ENCODE data around the gene PAK5. TPM values are rescaled to one million over a fixed set of nuclear protein-coding genes. Genes with fewer than 3 reads are reported as not detected.

The PAK5 gene
- total RNA-seq, 2 experiments from 2014 or later = not detected

DNA sequence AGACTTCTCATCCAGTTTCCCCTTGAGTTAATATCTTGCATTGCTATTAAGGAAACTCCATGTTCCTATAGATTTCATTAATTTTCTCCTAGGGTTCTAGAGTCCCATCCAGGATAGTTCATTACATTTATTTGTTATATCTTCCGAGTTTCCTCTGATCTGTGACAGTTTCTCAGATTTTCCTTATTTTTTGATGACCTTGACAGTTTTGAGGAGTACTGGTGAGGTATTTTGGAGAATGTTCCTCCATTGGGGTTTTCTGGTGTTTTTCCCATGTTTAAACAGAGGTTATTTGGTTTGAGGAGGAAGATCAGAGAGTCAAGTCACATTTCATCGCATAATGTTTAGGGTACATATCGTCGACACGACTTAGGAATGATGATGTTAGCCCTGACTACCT lies 256.7 kb downstream of the PAK5 start:
- Mint-ChIP-seq H3K27me3 (ENCODE audit: low read depth) (peaks cover 8% of the 10 kb centered on the region), H3K9me3 (peaks cover 2% of the 10 kb centered on the region), H3K4me3 (no peak overlapping the region), H3K27ac (no peak overlapping the region), H3K36me3 (ENCODE audit: low read depth) (no peaks in the 10 kb centered on the region), H3K4me1 (ENCODE audit: low read depth) (no peaks in the 10 kb centered on the region)
- no peak for DNase-seq
- intact Hi-C loops (cut with micrococcal nuclease) = no loop called here
- CTCF ChIA-PET = interaction anchor here (1.4 kb wide), 1 partner anchor 9 kb away, joined by 3 read pairs; no protein-coding TSS in a partner anchor

GRCh38 chr20:9581509-9581908 lies 257.4 kb downstream of the PAK5 start:
- intact Hi-C loops (cut with micrococcal nuclease) = no loop called here
- H3K27ac Mint-ChIP-seq = no peak overlapping the region
- H3K4me3 Mint-ChIP-seq = no peak overlapping the region
- no peaks in the 10 kb centered on the region for H3K4me1 Mint-ChIP-seq (ENCODE audit: low read depth)
- peaks cover 6% of the 10 kb centered on the region for H3K27me3 Mint-ChIP-seq (ENCODE audit: low read depth)
- peaks cover 2% of the 10 kb centered on the region for H3K9me3 Mint-ChIP-seq
- no peaks in the 10 kb centered on the region for H3K36me3 Mint-ChIP-seq (ENCODE audit: low read depth)
- DNase-seq = no peak
- CTCF ChIA-PET = no interaction called here

DNA sequence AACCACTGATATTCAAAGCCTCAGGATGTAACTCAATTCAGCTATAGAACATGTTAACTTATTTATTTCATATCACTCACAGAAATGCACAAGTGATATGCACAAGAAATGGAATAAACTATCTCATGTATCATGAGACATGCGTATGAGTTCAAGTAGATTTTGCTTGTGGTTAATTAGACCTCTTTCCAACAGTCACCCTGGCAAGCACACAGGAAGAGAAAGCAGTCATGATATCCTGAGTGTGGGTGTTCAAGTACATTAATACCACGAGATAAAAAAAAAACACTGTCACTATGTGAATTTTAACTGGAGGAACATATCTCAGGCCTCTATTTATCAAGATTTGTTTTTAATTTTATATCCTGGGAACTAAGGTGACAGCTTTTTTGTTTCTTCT lies 260.3 kb downstream of the PAK5 start:
- DNase-seq = no peak
- Mint-ChIP-seq H3K36me3 (ENCODE audit: low read depth) (no peaks in the 10 kb centered on the region), H3K4me3 (no peak overlapping the region), H3K9me3 (peaks cover 2% of the 10 kb centered on the region), H3K4me1 (ENCODE audit: low read depth) (no peaks in the 10 kb centered on the region), H3K27ac (no peak overlapping the region), H3K27me3 (ENCODE audit: low read depth) (peaks cover under 1% of the 10 kb centered on the region)
- intact Hi-C loops (cut with micrococcal nuclease) = no loop called here
- CTCF ChIA-PET = no interaction called here

- Mint-ChIP-seq H3K36me3 (ENCODE audit: low read depth) (no peaks in the 10 kb centered on the region), H3K27me3 (ENCODE audit: low read depth) (peaks cover 4% of the 10 kb centered on the region), H3K4me1 (ENCODE audit: low read depth) (no peaks in the 10 kb centered on the region), H3K4me3 (no peak overlapping the region), H3K27ac (no peak overlapping the region), H3K9me3 (no peaks in the 10 kb centered on the region)
- intact Hi-C loops (cut with micrococcal nuclease) = no loop called here
- CTCF ChIA-PET = no interaction called here
- DNase-seq = no peak
Observed at GRCh38 chr20:9577397-9577796, 261.5 kb downstream of the PAK5 start.

DNA sequence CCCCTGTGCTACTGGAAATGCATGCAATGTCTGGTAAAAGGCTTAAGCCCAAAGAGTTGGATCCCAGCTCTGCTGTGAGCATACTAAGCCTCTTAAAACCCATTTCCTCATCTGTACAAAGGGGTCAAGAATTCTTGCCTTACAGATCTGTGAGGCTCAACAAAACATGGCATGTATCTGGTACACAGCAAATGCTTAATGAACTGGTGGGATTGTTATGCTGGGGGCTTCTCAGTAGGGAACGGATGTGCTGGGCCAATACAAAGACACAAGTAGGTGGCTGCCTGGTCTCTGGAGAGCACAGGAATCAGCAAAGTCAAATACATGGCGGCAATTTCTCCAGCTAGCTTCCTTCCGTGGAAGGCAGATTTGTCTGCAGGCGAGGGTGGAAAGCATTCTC lies 262.2 kb downstream of the PAK5 start:
- Mint-ChIP-seq H3K9me3 (no peaks in the 10 kb centered on the region), H3K4me1 (ENCODE audit: low read depth) (no peaks in the 10 kb centered on the region), H3K4me3 (no peak overlapping the region), H3K27me3 (ENCODE audit: low read depth) (peaks cover 4% of the 10 kb centered on the region), H3K27ac (no peak overlapping the region), H3K36me3 (ENCODE audit: low read depth) (no peaks in the 10 kb centered on the region)
- CTCF ChIA-PET = no interaction called here
- intact Hi-C loops (cut with micrococcal nuclease) = no loop called here
- DNase-seq = no peak

GRCh38 chr20:9575836-9576235 lies 263.0 kb downstream of the PAK5 start:
- DNase-seq = no peak
- CTCF ChIA-PET = no interaction called here
- Mint-ChIP-seq H3K36me3 (ENCODE audit: low read depth) (no peaks in the 10 kb centered on the region), H3K27me3 (ENCODE audit: low read depth) (peaks cover 4% of the 10 kb centered on the region), H3K4me3 (no peak overlapping the region), H3K9me3 (no peaks in the 10 kb centered on the region), H3K4me1 (ENCODE audit: low read depth) (no peaks in the 10 kb centered on the region), H3K27ac (no peak overlapping the region)
- intact Hi-C loops (cut with micrococcal nuclease) = no loop called here

DNA sequence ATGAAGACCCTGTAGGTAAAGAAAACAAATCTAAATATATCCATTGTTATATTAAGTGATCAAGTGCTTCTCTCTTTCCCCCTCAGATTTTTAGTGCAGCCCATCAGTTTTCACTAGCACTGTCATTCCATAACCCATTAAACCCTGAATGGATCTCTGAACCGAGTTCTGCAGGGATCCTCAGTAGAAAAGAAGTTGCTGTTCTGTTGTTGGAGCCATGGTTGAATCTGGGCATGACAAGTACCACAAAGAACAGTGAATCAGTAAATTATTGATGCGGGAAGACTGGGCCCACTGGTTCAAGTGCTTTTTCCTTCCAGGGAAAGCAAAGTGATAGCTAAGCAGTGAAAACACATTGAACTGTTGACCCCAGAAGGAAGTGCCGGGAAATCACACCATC lies 264.1 kb downstream of the PAK5 start:
- Mint-ChIP-seq H3K4me3 (no peak overlapping the region), H3K9me3 (no peaks in the 10 kb centered on the region), H3K4me1 (ENCODE audit: low read depth) (no peaks in the 10 kb centered on the region), H3K27ac (no peak overlapping the region), H3K27me3 (ENCODE audit: low read depth) (peaks cover 4% of the 10 kb centered on the region), H3K36me3 (ENCODE audit: low read depth) (no peaks in the 10 kb centered on the region)
- intact Hi-C loops (cut with micrococcal nuclease) = no loop called here
- CTCF ChIA-PET = no interaction called here
- no peak for DNase-seq

DNA sequence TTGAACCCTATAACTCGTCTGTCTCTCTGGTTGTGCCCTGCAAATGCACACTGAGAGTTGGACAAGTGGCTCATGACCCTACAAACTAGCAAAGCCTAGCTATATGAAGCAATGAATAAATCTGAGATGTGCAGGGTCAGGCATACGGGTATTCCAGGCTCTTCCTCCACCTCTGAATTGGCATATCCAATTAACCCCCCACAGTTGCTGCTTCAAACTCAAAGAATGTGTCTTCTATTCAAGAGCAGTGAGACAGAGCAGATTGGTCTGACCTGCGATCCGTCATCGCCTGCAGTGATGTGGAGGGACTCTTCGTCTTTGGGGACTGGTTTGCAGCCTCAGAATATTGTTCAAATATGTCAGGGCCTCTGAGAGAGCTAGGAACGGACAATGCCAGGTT lies 264.7 kb downstream of the PAK5 start:
- intact Hi-C loops (cut with micrococcal nuclease) = no loop called here
- H3K9me3 Mint-ChIP-seq = no peaks in the 10 kb centered on the region
- no peak for DNase-seq
- CTCF ChIA-PET = no interaction called here
- no peak overlapping the region for H3K4me3 Mint-ChIP-seq
- no peaks in the 10 kb centered on the region for H3K36me3 Mint-ChIP-seq (ENCODE audit: low read depth)
- no peaks in the 10 kb centered on the region for H3K4me1 Mint-ChIP-seq (ENCODE audit: low read depth)
- peaks cover 4% of the 10 kb centered on the region for H3K27me3 Mint-ChIP-seq (ENCODE audit: low read depth)
- H3K27ac Mint-ChIP-seq = no peak overlapping the region

DNA sequence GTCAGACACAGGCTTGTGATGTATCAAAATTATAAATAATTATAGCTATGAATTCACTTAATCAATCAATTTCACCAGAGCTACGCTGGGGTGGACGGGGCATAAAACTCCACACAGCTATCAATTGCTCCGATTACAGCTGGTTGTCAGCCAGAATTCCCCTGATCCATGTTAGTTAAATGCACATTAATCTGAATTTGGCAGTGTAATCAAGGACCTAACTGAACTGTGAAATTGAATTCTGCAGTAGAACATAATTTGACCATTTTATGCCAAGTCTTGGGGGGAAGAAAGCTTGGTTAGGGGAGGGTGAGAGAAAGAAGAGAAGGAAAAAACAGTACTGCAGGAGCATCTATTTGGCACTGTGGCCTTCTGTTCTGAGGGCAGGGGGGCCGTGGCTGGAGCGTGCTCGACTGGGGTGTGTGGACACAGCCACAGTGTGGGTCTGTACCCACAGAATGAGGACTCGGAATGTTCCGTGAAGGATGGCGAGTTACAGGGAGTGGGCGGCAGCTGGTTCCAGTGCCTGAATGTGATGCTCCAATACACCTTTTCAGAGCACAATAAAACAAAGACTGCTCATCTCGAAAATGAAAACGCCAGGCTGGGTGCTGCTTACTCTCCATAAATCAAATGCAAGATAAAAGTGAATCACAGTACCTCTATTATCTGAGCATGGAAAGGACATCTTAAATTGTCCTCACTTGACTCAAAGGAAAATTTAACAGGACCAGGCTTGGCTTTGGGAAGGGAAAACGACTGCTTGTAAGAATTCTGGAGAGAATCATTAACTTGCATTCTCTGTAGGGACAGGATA lies 265.3 kb downstream of the PAK5 start:
- Mint-ChIP-seq H3K9me3 (no peaks in the 10 kb centered on the region), H3K27ac (no peak overlapping the region), H3K4me1 (ENCODE audit: low read depth) (no peaks in the 10 kb centered on the region), H3K36me3 (ENCODE audit: low read depth) (no peaks in the 10 kb centered on the region), H3K4me3 (no peak overlapping the region), H3K27me3 (ENCODE audit: low read depth) (peaks cover 4% of the 10 kb centered on the region)
- CTCF ChIA-PET = interaction anchor here (1.0 kb wide), 1 partner anchor 10 kb away, joined by 3 read pairs; no protein-coding TSS in a partner anchor
- intact Hi-C loops (cut with micrococcal nuclease) = no loop called here
- DNase-seq = no peak

- Mint-ChIP-seq H3K27me3 (ENCODE audit: low read depth) (peaks cover 4% of the 10 kb centered on the region), H3K27ac (no peak overlapping the region)
Observed at GRCh38 chr20:9572670-9573069, 266.2 kb downstream of the PAK5 start.

GRCh38 chr20:9571783-9572182 lies 267.1 kb downstream of the PAK5 start:
- intact Hi-C loops (cut with micrococcal nuclease) = no loop called here
- H3K9me3 Mint-ChIP-seq = no peaks in the 10 kb centered on the region
- H3K4me3 Mint-ChIP-seq = no peak overlapping the region
- DNase-seq = no peak
- no peaks in the 10 kb centered on the region for H3K4me1 Mint-ChIP-seq (ENCODE audit: low read depth)
- H3K27me3 Mint-ChIP-seq (ENCODE audit: low read depth) = peaks cover 4% of the 10 kb centered on the region
- no peak overlapping the region for H3K27ac Mint-ChIP-seq
- H3K36me3 Mint-ChIP-seq (ENCODE audit: low read depth) = no peaks in the 10 kb centered on the region
- CTCF ChIA-PET = no interaction called here

More at GRCh38 chr20:9572670-9573069, 266.2 kb downstream of the PAK5 start:
- intact Hi-C loops (cut with micrococcal nuclease) = no loop called here
- CTCF ChIA-PET = interaction anchor here (1.0 kb wide), 1 partner anchor 11 kb away, joined by 3 read pairs; no protein-coding TSS in a partner anchor
- Mint-ChIP-seq H3K9me3 (no peaks in the 10 kb centered on the region), H3K36me3 (ENCODE audit: low read depth) (no peaks in the 10 kb centered on the region), H3K4me1 (ENCODE audit: low read depth) (no peaks in the 10 kb centered on the region), H3K4me3 (no peak overlapping the region)
- DNase-seq = no peak

- DNase-seq = no peak
- H3K9me3 Mint-ChIP-seq = no peaks in the 10 kb centered on the region
- H3K27me3 Mint-ChIP-seq (ENCODE audit: low read depth) = peaks cover 4% of the 10 kb centered on the region
- H3K4me1 Mint-ChIP-seq (ENCODE audit: low read depth) = no peaks in the 10 kb centered on the region
- no peak overlapping the region for H3K4me3 Mint-ChIP-seq
- no peaks in the 10 kb centered on the region for H3K36me3 Mint-ChIP-seq (ENCODE audit: low read depth)
- CTCF ChIA-PET = no interaction called here
- intact Hi-C loops (cut with micrococcal nuclease) = no loop called here
- no peak overlapping the region for H3K27ac Mint-ChIP-seq
Observed at GRCh38 chr20:9570612-9571011, 268.3 kb downstream of the PAK5 start.

DNA sequence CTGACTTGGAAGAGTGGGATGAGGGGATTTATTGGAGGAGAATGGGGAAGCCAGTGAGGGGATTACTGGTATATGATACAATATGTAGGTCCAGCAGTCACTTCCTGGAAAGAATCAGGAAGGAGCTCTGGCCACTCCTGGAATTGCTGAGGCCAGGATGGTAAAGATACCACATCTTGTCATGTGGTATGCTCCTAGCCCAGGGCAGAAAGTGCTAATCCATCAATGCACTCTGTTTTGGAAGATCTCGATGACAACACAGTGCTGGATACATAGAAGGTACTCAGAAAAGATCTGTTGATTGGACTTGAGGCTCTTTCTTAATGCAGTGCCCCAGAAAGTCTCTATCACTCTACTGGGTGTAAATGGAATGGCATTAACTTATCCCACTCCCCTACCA lies 271.9 kb downstream of the PAK5 start:
- no peak for DNase-seq

More for the DNA sequence above, 271.9 kb downstream of the PAK5 start:
- intact Hi-C loops (cut with micrococcal nuclease) = no loop called here
- Mint-ChIP-seq H3K9me3 (no peaks in the 10 kb centered on the region), H3K4me3 (no peak overlapping the region), H3K27ac (no peak overlapping the region), H3K4me1 (ENCODE audit: low read depth) (no peaks in the 10 kb centered on the region), H3K36me3 (ENCODE audit: low read depth) (no peaks in the 10 kb centered on the region), H3K27me3 (ENCODE audit: low read depth) (no peaks in the 10 kb centered on the region)
- CTCF ChIA-PET = no interaction called here
